Measurements from ENCODE around the gene CD2.

The CD2 gene

DNA sequence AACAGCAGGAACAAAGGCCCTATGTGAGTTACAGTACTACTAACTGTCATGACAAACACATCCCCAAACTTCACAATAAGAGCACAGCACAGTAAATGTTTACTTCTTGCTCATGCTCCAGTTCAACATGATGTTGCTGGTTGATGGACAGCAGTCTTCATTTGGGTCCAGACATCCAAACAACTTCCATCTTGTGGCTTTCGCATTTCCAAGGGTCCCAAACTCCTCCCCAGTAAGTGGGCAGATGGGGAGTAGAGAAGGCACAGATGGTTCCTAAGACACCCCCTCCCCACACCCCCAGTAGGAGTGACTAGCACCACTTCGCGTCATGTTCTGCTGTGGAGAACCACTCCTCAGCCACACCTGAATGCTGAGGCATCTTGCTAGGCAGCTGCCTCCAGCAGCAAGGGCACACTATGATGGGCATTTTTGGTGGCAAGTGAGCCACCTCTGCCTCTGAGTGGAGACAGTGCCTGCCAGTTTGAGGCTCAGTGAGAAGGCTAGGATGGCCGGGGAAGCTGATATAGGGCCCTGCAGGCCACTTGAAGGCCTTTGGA lies 32.7 kb upstream of the CD2 start:
- TF ChIP-seq, protein P1, sequence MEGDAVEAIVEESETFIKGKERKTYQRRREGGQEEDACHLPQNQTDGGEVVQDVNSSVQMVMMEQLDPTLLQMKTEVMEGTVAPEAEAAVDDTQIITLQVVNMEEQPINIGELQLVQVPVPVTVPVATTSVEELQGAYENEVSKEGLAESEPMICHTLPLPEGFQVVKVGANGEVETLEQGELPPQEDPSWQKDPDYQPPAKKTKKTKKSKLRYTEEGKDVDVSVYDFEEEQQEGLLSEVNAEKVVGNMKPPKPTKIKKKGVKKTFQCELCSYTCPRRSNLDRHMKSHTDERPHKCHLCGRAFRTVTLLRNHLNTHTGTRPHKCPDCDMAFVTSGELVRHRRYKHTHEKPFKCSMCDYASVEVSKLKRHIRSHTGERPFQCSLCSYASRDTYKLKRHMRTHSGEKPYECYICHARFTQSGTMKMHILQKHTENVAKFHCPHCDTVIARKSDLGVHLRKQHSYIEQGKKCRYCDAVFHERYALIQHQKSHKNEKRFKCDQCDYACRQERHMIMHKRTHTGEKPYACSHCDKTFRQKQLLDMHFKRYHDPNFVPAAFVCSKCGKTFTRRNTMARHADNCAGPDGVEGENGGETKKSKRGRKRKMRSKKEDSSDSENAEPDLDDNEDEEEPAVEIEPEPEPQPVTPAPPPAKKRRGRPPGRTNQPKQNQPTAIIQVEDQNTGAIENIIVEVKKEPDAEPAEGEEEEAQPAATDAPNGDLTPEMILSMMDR (IDR thresholded peaks at IDR 0.05; ENCODE audit: insufficient read depth, low read depth, low read length, missing control alignments) = no peak
- no peak for DNase-seq (ENCODE audit: low read depth)
- H3K4me3 ChIP-seq (ENCODE audit: low read depth, low read length) = no peak overlapping the region

- H3K4me3 ChIP-seq (ENCODE audit: low read depth, low read length) = no peak overlapping the region
- no peak for DNase-seq (ENCODE audit: low read depth)
- TF ChIP-seq, protein P1 (IDR thresholded peaks at IDR 0.05; ENCODE audit: insufficient read depth, low read depth, low read length, missing control alignments) = no peak
Measured at GRCh38 chr1:116722016-116722838, 32.0 kb upstream of the CD2 start.

DNA sequence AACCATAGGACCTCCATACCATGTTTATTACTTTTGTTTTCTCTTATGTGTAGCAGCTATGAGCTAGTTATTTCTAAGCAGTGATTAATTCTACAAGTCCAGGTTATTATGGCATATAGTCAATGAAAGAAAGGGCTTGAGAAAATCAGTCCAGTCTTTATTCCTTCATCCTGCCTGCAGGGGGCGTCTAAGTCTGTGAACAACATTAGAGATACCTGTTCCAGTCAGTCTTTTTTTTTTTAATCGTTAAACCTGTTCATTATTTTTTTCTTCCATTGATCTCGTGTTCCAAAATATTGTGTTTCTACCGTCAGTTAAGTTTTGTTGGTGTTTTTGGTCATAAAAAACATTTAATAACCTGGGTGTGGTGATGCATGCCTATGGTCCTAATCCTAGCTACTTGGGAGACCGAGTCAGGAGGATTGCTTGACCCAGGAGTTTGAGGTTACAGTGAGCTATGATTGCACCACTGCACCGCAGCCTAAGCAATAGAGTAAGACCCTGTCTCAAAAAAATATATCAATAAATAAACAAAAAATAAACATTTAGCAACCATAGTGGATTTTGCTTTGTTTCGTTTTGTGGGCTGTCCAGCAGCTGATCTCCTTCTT lies 29.4 kb upstream of the CD2 start:
- TF ChIP-seq, protein P1 (IDR thresholded peaks at IDR 0.05; ENCODE audit: insufficient read depth, low read depth, low read length, missing control alignments) = peak; percentile 75
- peak; percentile 82 for DNase-seq (ENCODE audit: low read depth)
- H3K4me3 ChIP-seq (ENCODE audit: low read depth, low read length) = no peak overlapping the region

GRCh38 chr1:116725798-116726197 lies 28.4 kb upstream of the CD2 start:
- no peak for DNase-seq (ENCODE audit: low read depth)
- H3K4me3 ChIP-seq (ENCODE audit: low read depth, low read length) = no peak overlapping the region
- TF ChIP-seq, protein P1 (IDR thresholded peaks at IDR 0.05; ENCODE audit: insufficient read depth, low read depth, low read length, missing control alignments) = no peak

DNA sequence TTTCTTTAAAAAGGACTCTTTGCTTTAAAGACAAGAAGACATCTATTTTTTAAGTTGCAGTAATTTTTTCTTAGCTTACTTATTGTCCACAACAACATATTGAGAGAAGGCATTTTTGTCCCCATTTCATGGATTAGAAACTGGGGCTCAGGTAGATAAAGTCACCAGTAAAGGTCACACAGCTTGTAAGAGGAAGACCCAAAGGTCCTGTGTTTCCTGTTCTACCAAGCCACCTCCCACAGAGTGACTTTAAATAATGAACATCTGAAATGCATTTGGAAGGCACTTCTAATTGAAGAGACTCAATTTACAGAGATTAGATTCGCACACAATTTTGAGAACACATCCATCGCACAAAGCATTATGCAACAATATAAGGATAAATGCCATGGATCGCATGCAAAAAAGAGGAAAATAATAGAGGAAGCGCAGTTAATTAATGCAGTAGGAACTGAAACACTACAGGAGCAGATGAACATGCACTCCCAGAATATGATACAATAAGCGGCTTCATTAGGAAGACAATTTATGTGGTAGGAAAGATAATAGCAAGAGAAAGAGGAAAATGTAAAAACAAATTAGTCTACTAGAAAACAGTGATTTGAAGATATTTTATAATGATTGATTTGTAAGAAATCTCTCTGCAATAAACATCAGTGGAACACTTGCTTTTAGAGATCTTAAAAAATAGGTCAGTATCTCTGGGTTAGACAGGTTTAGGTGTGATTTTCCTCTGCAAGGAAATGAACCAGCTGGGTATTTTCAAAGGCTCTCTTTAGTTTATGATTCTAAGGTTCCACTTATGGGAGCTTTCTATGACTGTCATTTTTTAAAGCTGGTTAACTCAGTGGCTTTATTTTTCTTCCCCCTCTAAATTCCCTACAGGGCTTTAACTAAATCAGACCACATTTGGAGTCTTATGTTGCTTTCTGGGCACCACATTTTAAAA lies 27.1 kb upstream of the CD2 start:
- no peak for DNase-seq (ENCODE audit: low read depth)
- TF ChIP-seq, protein P1 (IDR thresholded peaks at IDR 0.05; ENCODE audit: insufficient read depth, low read depth, low read length, missing control alignments) = no peak
- H3K4me3 ChIP-seq (ENCODE audit: low read depth, low read length) = no peak overlapping the region

- TF ChIP-seq, protein P1 (IDR thresholded peaks at IDR 0.05; ENCODE audit: insufficient read depth, low read depth, low read length, missing control alignments) = no peak
- DNase-seq (ENCODE audit: low read depth) = no peak
- no peak overlapping the region for H3K4me3 ChIP-seq (ENCODE audit: low read depth, low read length)
Measured at GRCh38 chr1:116731439-116731838, 22.8 kb upstream of the CD2 start.

All from GM12865 (cell line).